Loucy (cell line): Measurements from ENCODE around the gene MOB3B.

Source experiments
- H2AFZ ChIP-seq: fragments of 200-600 bp; sonication (generic); 2 replicates; pipeline ENCODE4 v1.6.0; 2016; ENCODE audit warnings: antibody characterized with exemption, mild to moderate bottlenecking, low read length, moderate library complexity
- H3F3A ChIP-seq: fragments of 200-600 bp; 2 replicates; pipeline ENCODE4 v1.6.0; 2016; ENCODE audit warnings: antibody characterized with exemption, low read depth, mild to moderate bottlenecking
- H3K27me3 ChIP-seq: fragments of 200-600 bp; sonication (generic); 2 replicates; pipeline ENCODE4 v1.6.1; 2014; ENCODE audit warnings: low read length, mild to moderate bottlenecking; ENCODE audit not compliant: insufficient read depth, poor library complexity, severe bottlenecking
- H3K36me3 ChIP-seq: fragments of 200-600 bp; sonication (generic); 2 replicates; pipeline ENCODE4 v1.6.1; 2016; ENCODE audit warnings: low read length; ENCODE audit not compliant: insufficient read depth
- H3K4me1 ChIP-seq: fragments of 200-600 bp; sonication (generic); 2 replicates; pipeline ENCODE4 v1.5.1; 2014; ENCODE audit warnings: low read length, mild to moderate bottlenecking; ENCODE audit not compliant: insufficient read depth, poor library complexity, severe bottlenecking
- H3K4me2 ChIP-seq: fragments of 200-600 bp; sonication (generic); 2 replicates; pipeline ENCODE4 v1.6.0; 2014; ENCODE audit warnings: antibody characterized with exemption, low read length, low read depth, mild to moderate bottlenecking; ENCODE audit not compliant: poor library complexity, severe bottlenecking
- H3K4me3 ChIP-seq: fragments of 200-600 bp; sonication (generic); 2 replicates; pipeline ENCODE4 v1.5.1; 2014; ENCODE audit warnings: low read length, mild to moderate bottlenecking, mixed read lengths; ENCODE audit not compliant: poor library complexity, severe bottlenecking
- H3K79me2 ChIP-seq: fragments of 200-600 bp; sonication (generic); 2 replicates; pipeline ENCODE4 v1.6.1; 2014; ENCODE audit warnings: low read length; ENCODE audit not compliant: insufficient read depth
- H3K9ac ChIP-seq: fragments of 200-600 bp; sonication (generic); 2 replicates; pipeline ENCODE4 v1.6.0; 2014; ENCODE audit warnings: mild to moderate bottlenecking, low read depth, low read length, moderate library complexity; ENCODE audit not compliant: poor library complexity, severe bottlenecking
- H3K9me2 ChIP-seq: fragments of 200-600 bp; sonication (generic); replicated peaks from 2 replicates; pipeline ENCODE4 v1.6.1; 2016; ENCODE audit warnings: low read depth, low read length, mixed read lengths
- H3K9me3 ChIP-seq: fragments of 200-600 bp; sonication (generic); 2 replicates; pipeline ENCODE4 v1.6.1; 2014; ENCODE audit warnings: mild to moderate bottlenecking, antibody characterized with exemption, low read length, low read depth; ENCODE audit not compliant: insufficient read depth
- H4K20me1 ChIP-seq: fragments of 200-600 bp; sonication (generic); 2 replicates; pipeline ENCODE4 v1.6.0; 2014; ENCODE audit warnings: antibody characterized with exemption, low read length, mild to moderate bottlenecking; ENCODE audit not compliant: insufficient read depth, poor library complexity, severe bottlenecking
- CTCF ChIP-seq: fragments of 200-600 bp; sonication (generic); conservative IDR thresholded peaks from 2 replicates; pipeline ENCODE4 v1.5.1; 2014; ENCODE audit warnings: mild to moderate bottlenecking, antibody characterized with exemption, low read length
- EZH2phosphoT487 ChIP-seq: fragments of 200-600 bp; IDR thresholded peaks from 2 replicates; pipeline ENCODE4 v1.6.1; 2018; ENCODE audit warnings: antibody characterized with exemption, mild to moderate bottlenecking, moderate library complexity, borderline replicate concordance

Gene MOB3B

GRCh38 chr9:27478322-27478721 is 51.3 kb downstream of the MOB3B start:
- Histone ChIP-seq H4K20me1 (no peaks in the 10 kb centered on the region), H3K9me2 (no peaks in the 10 kb centered on the region), H3F3A (no peaks in the 10 kb centered on the region), H3K4me1 (no peaks in the 10 kb centered on the region), H3K4me3 (no peak overlapping the region), H3K79me2 (no peaks in the 10 kb centered on the region), H3K36me3 (no peaks in the 10 kb centered on the region), H3K4me2 (no peak overlapping the region), H3K9ac (no peak overlapping the region), H3K27me3 (no peaks in the 10 kb centered on the region), H3K9me3 (0 out of 2 replicates have a peak, but pooled peaks cover 6% of the 10 kb centered on the region), H2AFZ (no peak overlapping the region)
- no peak for TF ChIP-seq EZH2phosphoT487
- TF ChIP-seq CTCF = no peak

DNA sequence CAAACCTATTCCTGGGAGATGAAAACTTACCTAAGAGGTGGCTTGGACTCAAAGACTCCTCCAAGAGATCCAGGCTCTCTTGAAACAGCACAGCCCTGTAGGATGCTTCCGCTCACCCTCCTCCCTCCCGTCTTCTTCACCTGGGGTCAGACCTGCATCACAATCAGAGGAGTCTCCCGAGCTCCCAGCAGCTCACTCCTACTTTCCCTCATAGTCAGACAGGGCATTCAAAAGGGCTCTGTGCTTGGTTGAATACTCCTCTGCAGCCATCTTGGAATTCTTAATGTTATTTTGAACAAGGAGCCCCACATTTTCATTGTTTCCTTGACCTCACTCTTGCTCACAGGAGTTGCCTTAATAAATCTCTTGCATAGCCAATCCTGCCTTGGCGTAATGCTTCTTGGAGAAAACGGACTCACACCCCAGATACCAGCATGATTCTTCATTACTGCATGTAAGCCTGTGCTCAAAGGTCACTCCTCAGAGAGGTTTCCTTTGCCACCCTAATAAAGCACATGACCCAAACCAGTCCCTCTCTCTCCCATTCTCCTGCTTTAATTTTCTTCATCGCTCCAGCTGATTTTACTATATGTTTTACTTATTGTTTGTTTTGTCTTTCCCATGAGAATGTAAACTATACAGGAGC is 52.6 kb downstream of the MOB3B start:
- Histone ChIP-seq H3K36me3 (no peaks in the 10 kb centered on the region), H4K20me1 (no peaks in the 10 kb centered on the region), H3K4me2 (no peak overlapping the region), H3K27me3 (no peaks in the 10 kb centered on the region), H3K4me1 (no peaks in the 10 kb centered on the region), H3K79me2 (no peaks in the 10 kb centered on the region), H3K9ac (no peak overlapping the region), H3K4me3 (no peak overlapping the region), H2AFZ (no peak overlapping the region), H3K9me3 (0 out of 2 replicates have a peak, but pooled peaks cover 6% of the 10 kb centered on the region), H3K9me2 (no peaks in the 10 kb centered on the region), H3F3A (no peaks in the 10 kb centered on the region)
- TF ChIP-seq EZH2phosphoT487 (no peak), CTCF (no peak)

GRCh38 chr9:27475057-27475595 is 54.5 kb downstream of the MOB3B start:
- Histone ChIP-seq H3K9me3 (0 out of 2 replicates have a peak, but pooled peaks cover 6% of the 10 kb centered on the region), H3K4me2 (no peak overlapping the region), H3K27me3 (no peaks in the 10 kb centered on the region)

More at GRCh38 chr9:27475057-27475595, 54.5 kb downstream of the MOB3B start:
- Histone ChIP-seq H3K36me3 (no peaks in the 10 kb centered on the region), H4K20me1 (no peaks in the 10 kb centered on the region), H3K79me2 (no peaks in the 10 kb centered on the region), H3K9ac (no peak overlapping the region), H3K4me3 (no peak overlapping the region), H3K4me1 (no peaks in the 10 kb centered on the region), H3K9me2 (no peaks in the 10 kb centered on the region), H2AFZ (no peak overlapping the region), H3F3A (no peaks in the 10 kb centered on the region)
- no peak for TF ChIP-seq CTCF
- no peak for TF ChIP-seq EZH2phosphoT487
